Lower leg skin (tissue), 3 donors: ENCODE data around the gene SLITRK5.

Experiments used
- CTCF ChIP-seq, 3 donors: fragments of 450-650 bp; IDR thresholded peaks; one replicate each; pipeline ENCODE4 v1.5.1; 2016; ENCODE audit warnings: antibody characterized with exemption in 3 of 3, mild to moderate bottlenecking in 3 of 3, moderate library complexity in 2 of 3
- POLR2A ChIP-seq, 2 donors: fragments of 450-650 bp; IDR thresholded peaks; one replicate each; pipeline ENCODE4 v1.6.1; 2016 to 2017; ENCODE audit warnings: antibody characterized with exemption in 2 of 2, mild to moderate bottlenecking in 1 of 2, moderate library complexity in 1 of 2

GRCh38 chr13:87676254-87677042 lies 5.3 kb downstream of the SLITRK5 start:
- TF ChIP-seq POLR2A (IDR thresholded peaks at IDR 0.05) = no peak
- no peak for TF ChIP-seq CTCF (IDR thresholded peaks at IDR 0.05)
